ENCODE data around the gene BICRA.

DNA sequence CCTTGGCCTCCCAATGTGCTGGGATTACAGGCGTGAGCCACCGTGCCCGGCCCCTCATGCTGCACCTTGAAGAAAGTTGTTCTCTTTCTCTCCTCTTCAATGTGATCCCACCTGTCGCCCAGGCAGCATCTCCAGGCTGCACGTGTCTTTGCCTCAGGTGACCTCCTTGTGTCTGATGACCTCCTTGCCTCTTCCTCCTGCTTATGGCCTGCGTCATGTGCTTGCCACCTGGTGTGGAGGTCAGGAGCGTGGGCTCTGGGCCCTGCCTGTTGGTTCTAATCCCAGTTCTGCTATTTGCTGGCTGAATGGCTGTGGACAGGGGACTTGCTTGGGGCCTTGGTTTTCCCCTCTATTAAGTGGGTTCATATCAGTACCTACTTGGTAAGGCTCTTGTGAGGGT is 6.3 kb downstream of the BICRA start:
- no peak for TF ChIP-seq EZH2 (IDR thresholded peaks at IDR 0.05; ENCODE audit: borderline replicate concordance)
- TF ChIP-seq, protein P1, sequence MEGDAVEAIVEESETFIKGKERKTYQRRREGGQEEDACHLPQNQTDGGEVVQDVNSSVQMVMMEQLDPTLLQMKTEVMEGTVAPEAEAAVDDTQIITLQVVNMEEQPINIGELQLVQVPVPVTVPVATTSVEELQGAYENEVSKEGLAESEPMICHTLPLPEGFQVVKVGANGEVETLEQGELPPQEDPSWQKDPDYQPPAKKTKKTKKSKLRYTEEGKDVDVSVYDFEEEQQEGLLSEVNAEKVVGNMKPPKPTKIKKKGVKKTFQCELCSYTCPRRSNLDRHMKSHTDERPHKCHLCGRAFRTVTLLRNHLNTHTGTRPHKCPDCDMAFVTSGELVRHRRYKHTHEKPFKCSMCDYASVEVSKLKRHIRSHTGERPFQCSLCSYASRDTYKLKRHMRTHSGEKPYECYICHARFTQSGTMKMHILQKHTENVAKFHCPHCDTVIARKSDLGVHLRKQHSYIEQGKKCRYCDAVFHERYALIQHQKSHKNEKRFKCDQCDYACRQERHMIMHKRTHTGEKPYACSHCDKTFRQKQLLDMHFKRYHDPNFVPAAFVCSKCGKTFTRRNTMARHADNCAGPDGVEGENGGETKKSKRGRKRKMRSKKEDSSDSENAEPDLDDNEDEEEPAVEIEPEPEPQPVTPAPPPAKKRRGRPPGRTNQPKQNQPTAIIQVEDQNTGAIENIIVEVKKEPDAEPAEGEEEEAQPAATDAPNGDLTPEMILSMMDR (IDR thresholded peaks at IDR 0.05; ENCODE audit: poor library complexity) = no peak
- TF ChIP-seq EZH2phosphoT487 (IDR thresholded peaks at IDR 0.05; ENCODE audit: low read depth, severe bottlenecking, unreplicated experiment) = no peak

Measured in hepatocyte (in vitro differentiated cells).